ENCODE results near the gene SPRR5. TPM values are rescaled to one million over a fixed set of nuclear protein-coding genes. Genes with fewer than 3 reads are reported as not detected.

SPRR5 gene
- total RNA-seq, 1 donor from 2014 or later = not detected

DNA sequence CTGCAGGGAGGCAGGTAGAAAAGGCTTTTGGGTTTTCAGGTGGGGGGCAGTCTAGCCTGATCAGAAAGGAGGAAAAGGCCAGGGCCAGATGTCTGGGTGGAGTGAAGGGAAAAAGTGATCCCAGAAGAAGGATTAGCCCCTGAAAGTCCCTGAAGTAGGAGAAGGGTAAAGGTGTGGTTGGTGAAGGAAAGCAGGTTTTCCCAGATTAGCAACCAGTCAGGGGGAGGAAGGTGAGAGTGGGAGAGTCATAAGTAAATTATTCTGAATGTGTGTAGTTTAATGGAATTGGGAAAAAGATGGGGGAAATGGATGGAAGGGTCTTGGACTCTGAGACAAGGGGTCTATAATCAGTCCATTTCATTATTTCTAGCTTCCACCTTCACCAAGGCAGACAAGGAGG is 36.2 kb downstream of the SPRR5 start:
- DNase-seq (ENCODE audit: low spot score) = no peak

DNA sequence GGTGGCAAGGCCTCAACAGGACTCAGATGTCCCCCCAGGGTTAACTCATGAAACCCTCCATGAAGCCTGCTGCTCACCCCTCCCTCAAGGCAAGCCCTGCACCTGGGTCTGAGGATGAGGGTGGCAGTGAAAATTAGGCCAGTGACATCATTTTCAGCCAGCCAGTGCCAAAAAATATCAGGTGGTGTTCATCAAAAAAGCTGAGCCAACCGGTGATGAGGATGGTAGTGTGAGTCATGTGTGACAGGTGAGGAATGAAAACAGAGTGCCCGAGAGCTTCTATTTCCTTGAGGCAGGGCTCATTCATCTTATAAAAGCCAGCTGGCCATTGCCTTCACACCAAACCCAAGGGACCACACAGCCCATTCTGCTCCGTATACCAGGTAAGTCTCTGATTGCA is 36.7 kb downstream of the SPRR5 start, which contains the start of gene SPRR1A:
TSS of gene SPRR1A (plus strand) at position 339 of the 400 bp plus-strand sequence. CDS start 1,150 bp downstream, outside the sequence.
- DNase-seq (ENCODE audit: low spot score) = no peak

DNA sequence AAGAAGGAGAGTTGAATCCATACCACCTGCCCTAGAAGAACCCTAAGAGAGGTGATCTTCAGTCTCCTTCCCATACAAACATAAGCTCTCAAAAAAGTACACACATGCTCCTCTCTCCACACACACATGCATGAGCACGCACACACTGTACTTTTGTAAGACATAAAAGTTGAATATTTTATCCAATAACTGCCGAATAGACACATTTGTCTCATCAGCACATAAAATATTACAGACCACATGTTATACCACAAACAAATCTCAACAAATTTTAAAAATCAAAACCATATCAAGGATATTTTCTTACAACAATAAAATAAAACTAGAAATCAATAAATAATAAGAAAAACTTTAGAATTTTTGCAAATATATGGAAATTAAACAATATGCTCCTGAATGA is 39.6 kb downstream of the SPRR5 start:
- no peak for DNase-seq (ENCODE audit: low spot score)

DNA sequence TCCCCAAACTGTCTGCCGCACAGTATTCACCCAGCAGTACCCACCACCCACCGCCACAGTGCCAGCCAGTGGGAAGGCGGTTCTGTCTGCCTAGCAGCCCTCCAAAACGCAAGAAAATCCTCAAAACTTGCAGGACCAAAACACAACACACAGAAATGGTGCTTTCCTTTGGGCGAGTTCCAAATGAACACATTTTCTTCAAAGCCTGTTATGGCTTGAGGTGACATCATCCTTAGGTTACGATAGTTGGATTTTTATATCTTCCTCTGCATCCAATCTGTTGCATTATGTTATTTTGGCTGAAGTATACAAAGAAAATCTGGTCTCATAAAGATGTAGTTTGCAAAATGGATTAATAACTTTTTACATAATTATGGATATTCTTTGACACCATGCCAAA is 46.2 kb downstream of the SPRR5 start:
- DNase-seq (ENCODE audit: low spot score) = no peak

DNA sequence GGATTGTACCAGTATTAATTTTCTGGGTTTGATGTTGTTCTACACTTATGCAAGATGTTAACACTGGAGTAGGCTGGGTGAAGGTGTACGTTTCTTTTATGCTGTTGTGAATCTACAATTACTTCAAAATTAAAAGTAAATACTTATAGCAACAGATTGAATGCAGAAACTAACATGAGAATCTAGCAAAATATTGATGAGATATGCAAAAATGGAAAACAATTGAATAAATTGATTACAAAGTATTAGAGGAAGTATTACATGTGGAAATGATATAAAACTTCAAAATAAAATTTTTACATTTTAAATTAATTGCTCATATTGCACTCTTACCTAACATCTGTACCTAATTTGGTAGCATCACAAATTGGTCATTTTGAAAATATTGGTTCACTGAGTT is 48.8 kb downstream of the SPRR5 start:
- no peak for DNase-seq (ENCODE audit: low spot score)

DNA sequence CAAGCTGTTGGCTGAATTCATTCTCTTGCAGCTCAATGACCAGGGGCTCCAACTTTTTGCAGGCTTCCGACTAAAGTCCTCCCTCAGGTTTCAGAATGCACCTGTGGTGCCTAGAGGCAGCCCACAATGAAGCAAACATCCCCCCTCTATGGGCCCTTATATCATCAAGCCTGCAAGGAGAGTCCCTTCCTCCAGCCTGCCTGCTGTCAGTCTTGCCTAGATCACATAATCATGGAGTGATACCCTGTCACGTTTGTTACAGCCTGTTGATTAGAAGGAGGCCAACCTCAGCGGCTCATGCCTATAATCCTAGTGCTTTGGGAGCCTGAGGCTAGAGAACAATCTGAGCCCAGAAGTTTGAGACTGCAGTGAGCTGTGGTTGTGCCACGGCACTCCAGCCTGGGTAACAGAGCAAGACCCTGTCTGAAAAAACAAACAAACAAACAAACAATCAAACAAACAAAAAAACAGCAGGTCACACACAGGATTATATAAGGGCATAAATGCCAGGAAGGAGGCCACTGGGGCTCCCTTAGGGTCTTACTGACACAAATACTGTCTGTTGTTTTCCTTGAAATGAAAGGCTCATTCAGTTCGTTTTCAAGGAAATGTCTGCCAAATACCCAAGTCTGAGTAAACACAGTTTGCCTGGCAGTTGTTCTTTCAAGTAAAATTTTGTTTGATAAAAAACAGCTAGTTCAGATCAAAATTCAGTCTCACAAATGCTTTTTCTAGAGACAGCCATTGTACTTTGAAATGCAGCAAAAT is 49.8 kb downstream of the SPRR5 start:
- no peak for DNase-seq (ENCODE audit: low spot score)

DNA sequence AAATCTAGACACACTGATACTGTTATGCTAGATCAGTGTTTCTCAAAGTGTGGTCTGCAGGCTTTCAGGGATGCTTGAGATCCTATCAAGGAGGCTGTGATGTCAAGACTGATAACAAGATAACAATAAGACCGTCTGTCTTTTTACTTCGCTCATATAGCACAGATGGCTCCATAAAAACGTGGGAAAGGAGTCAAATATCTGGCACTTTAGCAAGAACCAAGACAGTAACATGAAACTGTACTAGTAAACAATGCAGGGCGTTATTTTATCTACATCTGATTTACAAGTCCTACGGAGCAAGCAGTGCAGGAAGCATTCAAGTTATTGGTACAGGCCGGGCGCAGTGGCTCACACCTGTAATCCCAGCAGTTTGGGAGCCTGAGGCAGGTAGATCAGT is 50.9 kb downstream of the SPRR5 start:
- no peak for DNase-seq (ENCODE audit: low spot score)

DNA sequence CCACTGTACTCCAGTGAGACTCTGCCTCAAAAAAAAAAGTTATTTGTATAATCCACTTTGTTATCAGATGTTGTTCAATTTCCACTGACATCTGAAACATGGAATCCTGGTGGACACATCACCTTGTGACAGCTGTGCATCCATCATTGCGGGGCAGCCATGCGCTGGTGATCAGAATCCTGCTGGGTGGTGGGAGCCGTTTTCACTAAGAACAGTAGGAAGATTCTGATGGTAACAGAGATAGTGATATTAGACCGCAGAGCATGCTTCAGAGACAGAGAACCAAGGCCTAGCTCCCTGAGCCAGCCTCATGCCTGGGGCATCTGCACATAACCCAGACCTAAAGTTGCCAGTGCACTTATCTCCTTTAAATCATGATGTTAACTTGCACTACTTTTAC is 51.5 kb downstream of the SPRR5 start:
- DNase-seq (ENCODE audit: low spot score) = no peak

Other genes with a start within 250 kb of the SPRR5 start
- gene LCE2A, start 248.9 kb upstream of the SPRR5 start, total RNA-seq (ENCODE audit: insufficient read depth, low replicate concordance) = not detected
- gene LCE4A, start 239.0 kb upstream of the SPRR5 start, total RNA-seq (ENCODE audit: insufficient read depth, low replicate concordance) = not detected
- gene KPRP, start 189.2 kb upstream of the SPRR5 start, total RNA-seq (ENCODE audit: insufficient read depth, low replicate concordance) = 1.7 TPM
- not detected for gene LCE1F, start 172.1 kb upstream of the SPRR5 start, total RNA-seq (ENCODE audit: insufficient read depth, low replicate concordance)
- not detected for gene LCE1E, start 160.9 kb upstream of the SPRR5 start, total RNA-seq (ENCODE audit: insufficient read depth, low replicate concordance)
- gene LCE1D, start 150.5 kb upstream of the SPRR5 start, total RNA-seq (ENCODE audit: insufficient read depth, low replicate concordance) = not detected
- not detected for gene LCE1C, start 140.6 kb upstream of the SPRR5 start, total RNA-seq (ENCODE audit: insufficient read depth, low replicate concordance)
- gene LCE1B, start 135.2 kb upstream of the SPRR5 start, total RNA-seq (ENCODE audit: insufficient read depth, low replicate concordance) = not detected
- not detected for gene LCE1A, start 119.7 kb upstream of the SPRR5 start, total RNA-seq (ENCODE audit: insufficient read depth, low replicate concordance)
- gene LCE6A, start 104.3 kb upstream of the SPRR5 start, total RNA-seq (ENCODE audit: insufficient read depth, low replicate concordance) = not detected
- not detected for gene LCE7A, start 87.2 kb upstream of the SPRR5 start, total RNA-seq (ENCODE audit: insufficient read depth, low replicate concordance)
- 3.6 TPM for gene SMCP, start 68.9 kb upstream of the SPRR5 start, total RNA-seq (ENCODE audit: insufficient read depth, low replicate concordance)
- gene IVL, start 38.7 kb upstream of the SPRR5 start, total RNA-seq (ENCODE audit: insufficient read depth, low replicate concordance) = 14.2 TPM
- gene SPRR4, start 23.4 kb downstream of the SPRR5 start, total RNA-seq (ENCODE audit: insufficient read depth, low replicate concordance) = not detected
- gene SPRR1A, start 36.9 kb downstream of the SPRR5 start, total RNA-seq (ENCODE audit: insufficient read depth, low replicate concordance) = not detected
- gene SPRR3, start 54.5 kb downstream of the SPRR5 start, total RNA-seq (ENCODE audit: insufficient read depth, low replicate concordance) = 8.7 TPM
- gene SPRR1B, start 84.0 kb downstream of the SPRR5 start, total RNA-seq (ENCODE audit: insufficient read depth, low replicate concordance) = not detected
- 1.2 TPM for gene SPRR2D, start 93.9 kb downstream of the SPRR5 start, total RNA-seq (ENCODE audit: insufficient read depth, low replicate concordance)
- not detected for gene SPRR2A, start 110.3 kb downstream of the SPRR5 start, total RNA-seq (ENCODE audit: insufficient read depth, low replicate concordance)
- gene SPRR2B, start 124.4 kb downstream of the SPRR5 start, total RNA-seq (ENCODE audit: insufficient read depth, low replicate concordance) = not detected
- gene SPRR2E, start 147.3 kb downstream of the SPRR5 start, total RNA-seq (ENCODE audit: insufficient read depth, low replicate concordance) = not detected
- gene SPRR2F, start 166.3 kb downstream of the SPRR5 start, total RNA-seq (ENCODE audit: insufficient read depth, low replicate concordance) = not detected
- 11.3 TPM for gene SPRR2G, start 203.7 kb downstream of the SPRR5 start, total RNA-seq (ENCODE audit: insufficient read depth, low replicate concordance)